H9 (cell line): ENCODE results near the gene ERVFRD-1. TPM values are rescaled to one million over a fixed set of nuclear protein-coding genes. Genes with fewer than 3 reads are reported as not detected.

Experiments used
- DNase-seq: peaks from one replicate; pipeline ENCODE4 v3.0.0-alpha.2; 2017
- H2AFZ ChIP-seq: one replicate; pipeline ENCODE4 v1.6.1; 2013; ENCODE audit warnings: mild to moderate bottlenecking, low read length, control low read depth, moderate library complexity
- H2AK5ac ChIP-seq: 2 replicates; pipeline ENCODE4 v1.6.1; 2013; ENCODE audit warnings: low read length, control low read depth, mixed read lengths; ENCODE audit not compliant: insufficient read length
- H2BK120ac ChIP-seq: one replicate; pipeline ENCODE4 v1.6.1; 2013; ENCODE audit warnings: low read depth, mild to moderate bottlenecking, low read length, control low read depth, inconsistent platforms; ENCODE audit not compliant: poor library complexity, severe bottlenecking
- H2BK12ac ChIP-seq: 2 replicates; pipeline ENCODE4 v1.6.1; 2013; ENCODE audit warnings: low read length, control low read depth, mixed read lengths, low read depth; ENCODE audit not compliant: insufficient read length
- H2BK15ac ChIP-seq: 2 replicates; pipeline ENCODE4 v1.6.1; 2013; ENCODE audit warnings: low read depth, low read length, control low read depth
- H2BK20ac ChIP-seq: one replicate; pipeline ENCODE4 v1.6.1; 2013; ENCODE audit warnings: low read depth, mild to moderate bottlenecking, low read length, control low read depth, inconsistent platforms; ENCODE audit not compliant: poor library complexity, severe bottlenecking
- H2BK5ac ChIP-seq: 2 replicates; pipeline ENCODE4 v1.6.1; 2013; ENCODE audit warnings: low read length, control low read depth, mixed read lengths; ENCODE audit not compliant: insufficient read length
- H3K14ac ChIP-seq: 2 replicates; pipeline ENCODE4 v1.6.1; 2013; ENCODE audit warnings: low read length, control low read depth; ENCODE audit not compliant: insufficient read depth
- H3K18ac ChIP-seq: 2 replicates; pipeline ENCODE4 v1.6.1; 2013; ENCODE audit warnings: low read depth, mild to moderate bottlenecking, mixed read lengths, low read length, control low read depth; ENCODE audit not compliant: insufficient read length
- H3K23ac ChIP-seq: 2 replicates; pipeline ENCODE4 v1.6.1; 2013; ENCODE audit warnings: low read length, control low read depth, mixed read lengths, low read depth; ENCODE audit not compliant: insufficient read length
- H3K23me2 ChIP-seq: 2 replicates; pipeline ENCODE4 v1.6.1; 2013; ENCODE audit warnings: low read depth, mild to moderate bottlenecking, mixed read lengths, low read length, control low read depth; ENCODE audit not compliant: insufficient read length, poor library complexity, severe bottlenecking
- H3K27ac ChIP-seq: 2 replicates; pipeline ENCODE4 v1.5.1; 2013; ENCODE audit warnings: low read length, control low read depth, mixed read lengths, low read depth; ENCODE audit not compliant: insufficient read length
- H3K27me3 ChIP-seq: 2 replicates; pipeline ENCODE4 v1.6.1; 2013; ENCODE audit warnings: low read length, control low read depth, inconsistent platforms; ENCODE audit not compliant: insufficient read depth
- H3K4ac ChIP-seq: 2 replicates; pipeline ENCODE4 v1.6.1; 2013; ENCODE audit warnings: low read depth, mild to moderate bottlenecking, control low read depth, inconsistent platforms, low read length, moderate library complexity
- H3K4me1 ChIP-seq: 2 replicates; pipeline ENCODE4 v1.6.1; 2013; ENCODE audit warnings: low read length, control low read depth, inconsistent platforms; ENCODE audit not compliant: insufficient read depth
- H3K4me2 ChIP-seq: 2 replicates; pipeline ENCODE4 v1.6.1; 2013; ENCODE audit warnings: low read length, control low read depth, mixed read lengths; ENCODE audit not compliant: insufficient read length, insufficient read depth
- H3K56ac ChIP-seq: 2 replicates; pipeline ENCODE4 v1.6.1; 2013; ENCODE audit warnings: low read depth, mild to moderate bottlenecking, mixed read lengths, low read length, control low read depth; ENCODE audit not compliant: insufficient read length
- H3K79me1 ChIP-seq: 2 replicates; pipeline ENCODE4 v1.6.1; 2013; ENCODE audit warnings: low read depth, mild to moderate bottlenecking, moderate library complexity, low read length, control low read depth, inconsistent platforms; ENCODE audit not compliant: insufficient read depth, poor library complexity, severe bottlenecking
- H3K79me2 ChIP-seq: 2 replicates; pipeline ENCODE4 v1.6.1; 2013; ENCODE audit warnings: low read length, control low read depth, inconsistent platforms; ENCODE audit not compliant: insufficient read depth
- H3K9ac ChIP-seq: 2 replicates; pipeline ENCODE4 v1.6.1; 2013; ENCODE audit warnings: low read length, control low read depth, mixed read lengths; ENCODE audit not compliant: insufficient read length; ENCODE audit errors: extremely low read depth
- H3K9me3 ChIP-seq: one replicate; pipeline ENCODE4 v1.6.1; 2013; ENCODE audit warnings: low read depth, low read length, inconsistent platforms; ENCODE audit not compliant: control insufficient read depth
- H3T11ph ChIP-seq: one replicate; pipeline ENCODE4 v1.6.1; 2013; ENCODE audit warnings: mild to moderate bottlenecking, low read length, control low read depth, inconsistent platforms
- H4K20me1 ChIP-seq: one replicate; pipeline ENCODE4 v1.6.1; 2013; ENCODE audit not compliant: control insufficient read depth, insufficient read length, insufficient read depth
- H4K5ac ChIP-seq: 2 replicates; pipeline ENCODE4 v1.6.1; 2013; ENCODE audit warnings: low read depth, mild to moderate bottlenecking, mixed read lengths, low read length, control low read depth; ENCODE audit not compliant: insufficient read length
- H4K8ac ChIP-seq: replicated peaks from 2 replicates; pipeline ENCODE4 v1.6.1; 2013; ENCODE audit warnings: low read length, control low read depth, mixed read lengths, low read depth; ENCODE audit not compliant: insufficient read length
- H4K91ac ChIP-seq: 2 replicates; pipeline ENCODE4 v1.6.1; 2013; ENCODE audit warnings: low read depth, mild to moderate bottlenecking, moderate library complexity, mixed read lengths, low read length, control low read depth; ENCODE audit not compliant: insufficient read length
- H3K27ac Mint-ChIP-seq, 3 experiments: 2 replicates in 2 of 3; 3 replicates in 1 of 3; pipeline ENCODE4 v1.8.0; 2020 to 2021; ENCODE audit warnings: mixed read lengths in 3 of 3, mild to moderate bottlenecking in 1 of 3, moderate library complexity in 1 of 3
- H3K27me3 Mint-ChIP-seq: 2 replicates; pipeline ENCODE4 v1.8.0; 2021; ENCODE audit warnings: low read depth, mild to moderate bottlenecking, moderate library complexity, mixed read lengths
- H3K36me3 Mint-ChIP-seq, 3 experiments: 2 replicates in 2 of 3; 3 replicates in 1 of 3; pipeline ENCODE4 v1.8.0; 2020 to 2021; ENCODE audit warnings: low read depth in 3 of 3, mixed read lengths in 3 of 3; ENCODE audit not compliant: insufficient read depth in 1 of 3
- H3K4me1 Mint-ChIP-seq, 2 experiments: 2 replicates each; pipeline ENCODE4 v1.8.0; 2020; ENCODE audit warnings: mixed read lengths in 2 of 2
- H3K4me3 Mint-ChIP-seq, 2 experiments: 2 replicates in 1 of 2; 3 replicates in 1 of 2; pipeline ENCODE4 v1.8.0; 2020 to 2021; ENCODE audit warnings: mild to moderate bottlenecking in 2 of 2, mixed read lengths in 2 of 2, moderate library complexity in 1 of 2
- H3K9me3 Mint-ChIP-seq, 2 experiments: 2 replicates in 1 of 2; 3 replicates in 1 of 2; pipeline ENCODE4 v1.8.0; 2020; ENCODE audit warnings: mild to moderate bottlenecking in 2 of 2, mixed read lengths in 2 of 2, moderate library complexity in 1 of 2
- WGBS: extraction: QIAGEN DNeasy Blood & Tissue Kit; methylation state at CpG from one replicate; pipeline ENCODE4 v1.1.7; 2013; ENCODE audit warnings: missing lambda C conversion rate, low lambda C conversion rate, mixed read lengths; ENCODE audit not compliant: insufficient read length; ENCODE audit errors: extremely low coverage; 5-methylcytosine and 5-hydroxymethylcytosine counted together
- total RNA-seq: library from RNA; stranded (reverse); gene quantifications from 2 replicates; pipeline ENCODE4 v1.2.1, GENCODE V29; 2021
- TF ChIP-seq, protein P1 (sequence below): fragments of 200-600 bp; sonication (generic); conservative IDR thresholded peaks from 3 replicates; pipeline ENCODE4 v1.8.0; 2021; ENCODE audit warnings: antibody characterized with exemption, mild to moderate bottlenecking

Gene ERVFRD-1
- total RNA-seq, 1 experiment from 2014 or later: not detected

DNA sequence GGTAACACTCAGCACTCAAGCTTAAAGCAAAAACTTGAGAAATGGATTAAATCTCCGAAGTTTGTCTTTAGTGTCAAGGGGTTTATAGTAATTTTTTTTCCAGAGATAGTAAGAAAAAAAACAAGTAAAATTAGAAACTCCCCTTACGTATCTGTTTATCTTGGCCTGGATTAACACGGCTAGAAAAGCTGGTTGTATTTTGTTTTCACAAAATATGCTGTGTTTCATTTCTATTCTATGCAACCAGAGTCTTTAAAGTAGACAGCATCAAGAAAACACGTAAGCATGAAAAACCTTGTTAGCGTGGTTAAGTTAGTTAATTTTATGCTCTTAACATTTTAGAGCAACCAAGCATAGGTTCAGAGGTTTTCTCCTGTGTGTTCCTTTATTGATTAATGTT lies 21.8 kb upstream of the ERVFRD-1 start:
- WGBS: no CpG with 5 or more reads among the region's 5 CpGs
- Histone ChIP-seq H3K14ac (no peak overlapping the region), H2AFZ (no peak overlapping the region), H2BK5ac (no peak overlapping the region), H3K9me3 (no peaks in the 10 kb centered on the region), H3K27me3 (no peaks in the 10 kb centered on the region), H2BK20ac (no peak overlapping the region), H3K4me2 (no peak overlapping the region), H4K8ac (no peak overlapping the region), H3K79me2 (peaks cover 1% of the 10 kb centered on the region; the same call in 1 of the 2 replicates), H3K56ac (no peak overlapping the region), H3K18ac (no peak overlapping the region), H4K5ac (no peak overlapping the region), H3T11ph (no peak overlapping the region), H3K27ac (no peak overlapping the region), H3K23ac (no peak overlapping the region), H3K23me2 (no peaks in the 10 kb centered on the region), H4K91ac (no peak overlapping the region), H2AK5ac (no peak overlapping the region), H3K79me1 (no peaks in the 10 kb centered on the region), H2BK15ac (no peak overlapping the region), H4K20me1 (no peaks in the 10 kb centered on the region), H3K4ac (no peak overlapping the region), H3K4me1 (no peaks in the 10 kb centered on the region), H2BK12ac (no peak overlapping the region), H2BK120ac (no peak overlapping the region), H3K9ac (no peak overlapping the region)
- Mint-ChIP-seq H3K4me3 (no peak overlapping the region), H3K27me3 (no peaks in the 10 kb centered on the region), H3K9me3 (no peaks in the 10 kb centered on the region), H3K27ac (no peak overlapping the region), H3K4me1 (peaks cover 11 to 18% of the 10 kb centered on the region in 2 experiments), H3K36me3 (peaks cover 6 to 13% (median 13%) of the 10 kb centered on the region in 3 experiments; a peak in 5 of 7 replicates)
- no peak for DNase-seq
- TF ChIP-seq, protein P1, sequence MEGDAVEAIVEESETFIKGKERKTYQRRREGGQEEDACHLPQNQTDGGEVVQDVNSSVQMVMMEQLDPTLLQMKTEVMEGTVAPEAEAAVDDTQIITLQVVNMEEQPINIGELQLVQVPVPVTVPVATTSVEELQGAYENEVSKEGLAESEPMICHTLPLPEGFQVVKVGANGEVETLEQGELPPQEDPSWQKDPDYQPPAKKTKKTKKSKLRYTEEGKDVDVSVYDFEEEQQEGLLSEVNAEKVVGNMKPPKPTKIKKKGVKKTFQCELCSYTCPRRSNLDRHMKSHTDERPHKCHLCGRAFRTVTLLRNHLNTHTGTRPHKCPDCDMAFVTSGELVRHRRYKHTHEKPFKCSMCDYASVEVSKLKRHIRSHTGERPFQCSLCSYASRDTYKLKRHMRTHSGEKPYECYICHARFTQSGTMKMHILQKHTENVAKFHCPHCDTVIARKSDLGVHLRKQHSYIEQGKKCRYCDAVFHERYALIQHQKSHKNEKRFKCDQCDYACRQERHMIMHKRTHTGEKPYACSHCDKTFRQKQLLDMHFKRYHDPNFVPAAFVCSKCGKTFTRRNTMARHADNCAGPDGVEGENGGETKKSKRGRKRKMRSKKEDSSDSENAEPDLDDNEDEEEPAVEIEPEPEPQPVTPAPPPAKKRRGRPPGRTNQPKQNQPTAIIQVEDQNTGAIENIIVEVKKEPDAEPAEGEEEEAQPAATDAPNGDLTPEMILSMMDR: no peak
